IMR-90 (cell line): ENCODE results near the gene SBK3. TPM values are rescaled to one million over a fixed set of nuclear protein-coding genes. Genes with fewer than 3 reads are reported as not detected.

Experiments used
- ATAC-seq: fragments of 200-7000 bp; cut with Tn5 transposase; 2 replicates; pipeline ENCODE4 v1.9.1; 2020; ENCODE audit warnings: low read depth, mild to moderate bottlenecking, moderate library complexity
- BruUV-seq: library from RNA; stranded (reverse); fragments of 400-500 nt; replicated peaks from 2 replicates; lab custom pipeline; 2021; lab: Mats Ljungman, UMichigan
- CTCF ChIA-PET: fragments of 300-600 bp; formaldehyde crosslinking; extraction: SDS; loops from one replicate; lab custom pipeline; 2021; ENCODE audit warnings: antibody characterized with exemption; lab: Yijun Ruan, JAX
- POLR2A ChIA-PET: fragments of 300-600 bp; sonication (Branson Sonifier 250); formaldehyde crosslinking; loops from one replicate; lab custom pipeline; 2022; ENCODE audit warnings: antibody characterized with exemption; ENCODE audit not compliant: unreplicated experiment; lab: Charles Lee
- DNase-seq: peaks from one replicate; pipeline ENCODE4 v3.0.0; 2013
- H2AFZ ChIP-seq: replicated peaks from 2 replicates; pipeline ENCODE3; 2013; ENCODE audit warnings: low read length, mild to moderate bottlenecking; ENCODE audit not compliant: poor library complexity
- H2AK5ac ChIP-seq: 2 replicates; pipeline ENCODE4 v1.6.1; 2013; ENCODE audit warnings: low read depth, low read length, inconsistent platforms
- H2AK9ac ChIP-seq: replicated peaks from 2 replicates; pipeline ENCODE3; 2013; ENCODE audit warnings: mild to moderate bottlenecking, low read depth, low read length, moderate library complexity; ENCODE audit not compliant: poor library complexity
- H2BK120ac ChIP-seq: 2 replicates; pipeline ENCODE4 v1.6.1; 2013; ENCODE audit warnings: low read depth, low read length, inconsistent platforms
- H2BK15ac ChIP-seq: 3 replicates; pipeline ENCODE4 v1.6.1; 2013; ENCODE audit warnings: low read depth, low read length, inconsistent platforms
- H2BK20ac ChIP-seq: 2 replicates; pipeline ENCODE4 v1.6.1; 2013; ENCODE audit warnings: low read depth, mild to moderate bottlenecking, inconsistent platforms, low read length, moderate library complexity
- H2BK5ac ChIP-seq: 2 replicates; pipeline ENCODE4 v1.6.1; 2013; ENCODE audit warnings: mild to moderate bottlenecking, low read depth, low read length, inconsistent platforms; ENCODE audit not compliant: poor library complexity, severe bottlenecking
- H3K14ac ChIP-seq: replicated peaks from 2 replicates; pipeline ENCODE4 v1.6.1; 2013; ENCODE audit warnings: low read depth, low read length, inconsistent platforms
- H3K18ac ChIP-seq: 2 replicates; pipeline ENCODE4 v1.6.1; 2013; ENCODE audit warnings: low read depth, low read length, control low read depth
- H3K23ac ChIP-seq: 2 replicates; pipeline ENCODE4 v1.6.1; 2013; ENCODE audit warnings: low read depth, low read length, inconsistent platforms
- H3K27ac ChIP-seq: 2 replicates; pipeline ENCODE4 v1.5.1; 2013; ENCODE audit warnings: mild to moderate bottlenecking, control low read depth, low read length; ENCODE audit not compliant: insufficient read depth
- H3K27me3 ChIP-seq: 2 replicates; pipeline ENCODE4 v1.6.1; 2013; ENCODE audit warnings: low read length; ENCODE audit not compliant: control insufficient read depth, insufficient read depth
- H3K36me3 ChIP-seq: 2 replicates; pipeline ENCODE4 v1.6.1; 2013; ENCODE audit warnings: low read length, mixed read lengths; ENCODE audit not compliant: control insufficient read depth, insufficient read depth
- H3K4ac ChIP-seq: 2 replicates; pipeline ENCODE4 v1.6.1; 2013; ENCODE audit warnings: low read depth, low read length, inconsistent platforms
- H3K4me1 ChIP-seq: 2 replicates; pipeline ENCODE4 v1.6.1; 2013; ENCODE audit warnings: low read length, mixed read lengths; ENCODE audit not compliant: control insufficient read depth, insufficient read depth
- H3K4me2 ChIP-seq: 2 replicates; pipeline ENCODE4 v1.6.1; 2013; ENCODE audit warnings: low read depth, mild to moderate bottlenecking, control low read depth, low read length, moderate library complexity
- H3K4me3 ChIP-seq: 2 replicates; pipeline ENCODE4 v1.5.1; 2013; ENCODE audit warnings: low read depth, mild to moderate bottlenecking, control low read depth, low read length, moderate library complexity; ENCODE audit not compliant: insufficient read depth
- H3K56ac ChIP-seq: 2 replicates; pipeline ENCODE4 v1.6.1; 2013; ENCODE audit warnings: low read length, inconsistent platforms; ENCODE audit not compliant: insufficient read depth; ENCODE audit errors: extremely low read depth
- H3K79me1 ChIP-seq, 2 experiments: 2 replicates each; pipeline ENCODE4 v1.6.1; 2013; ENCODE audit warnings: low read length in 2 of 2, inconsistent platforms in 1 of 2, low read depth in 1 of 2
- H3K9ac ChIP-seq: 2 replicates; pipeline ENCODE4 v1.6.1; 2013; ENCODE audit warnings: low read depth, low read length, control low read depth
- H3K9me1 ChIP-seq: 2 replicates; pipeline ENCODE4 v1.6.1; 2013; ENCODE audit warnings: low read length, inconsistent platforms; ENCODE audit not compliant: insufficient read depth
- H3K9me3 ChIP-seq: 2 replicates; pipeline ENCODE4 v1.6.1; 2013; ENCODE audit warnings: low read length; ENCODE audit not compliant: control insufficient read depth, insufficient read depth
- H4K20me1 ChIP-seq: 2 replicates; pipeline ENCODE4 v1.6.1; 2013; ENCODE audit warnings: low read length, inconsistent platforms; ENCODE audit not compliant: insufficient read depth
- H4K5ac ChIP-seq: 2 replicates; pipeline ENCODE4 v1.6.1; 2013; ENCODE audit warnings: mild to moderate bottlenecking, low read depth, low read length, control low read depth
- H4K8ac ChIP-seq, 2 experiments: 2 replicates each; pipeline ENCODE4 v1.6.1; 2013; ENCODE audit warnings: low read depth in 2 of 2, low read length in 2 of 2, control low read depth in 1 of 2, inconsistent platforms in 1 of 2
- H4K91ac ChIP-seq: 2 replicates; pipeline ENCODE4 v1.6.1; 2013; ENCODE audit warnings: low read depth, low read length, inconsistent platforms; ENCODE audit not compliant: insufficient read depth
- BHLHE40 ChIP-seq: fragments of 150-350 bp; IDR thresholded peaks from 2 replicates; pipeline ENCODE4 v1.6.1; 2016; ENCODE audit warnings: mild to moderate bottlenecking, low read depth, low read length
- CEBPB ChIP-seq: IDR thresholded peaks from 2 replicates; pipeline ENCODE4 v1.6.1; 2012; ENCODE audit warnings: low read depth, low read length, improper control_type of control experiment
- CHD1 ChIP-seq: IDR thresholded peaks from 2 replicates; pipeline ENCODE4 v1.6.1; 2012; ENCODE audit warnings: low read depth, low read length, improper control_type of control experiment
- ELK1 ChIP-seq: fragments of 150-350 bp; IDR thresholded peaks from 2 replicates; pipeline ENCODE4 v1.6.1; 2016; ENCODE audit warnings: low read depth, mild to moderate bottlenecking, low read length, moderate library complexity, borderline replicate concordance
- FOS ChIP-seq: fragments of 150-350 bp; IDR thresholded peaks from 2 replicates; pipeline ENCODE4 v1.6.1; 2016; ENCODE audit warnings: low read depth, low read length
- MAFK ChIP-seq: IDR thresholded peaks from 2 replicates; pipeline ENCODE4 v1.6.1; 2012; ENCODE audit warnings: low read depth, low read length, improper control_type of control experiment
- MAZ ChIP-seq: IDR thresholded peaks from 2 replicates; pipeline ENCODE4 v1.6.1; 2012; ENCODE audit warnings: low read depth, mild to moderate bottlenecking, low read length, improper control_type of control experiment, moderate library complexity, borderline replicate concordance
- MXI1 ChIP-seq: IDR thresholded peaks from 2 replicates; pipeline ENCODE4 v1.6.1; 2012; ENCODE audit warnings: low read depth, mild to moderate bottlenecking, low read length, moderate library complexity, borderline replicate concordance
- NFE2L2 ChIP-seq: fragments of 150-350 bp; IDR thresholded peaks from 2 replicates; pipeline ENCODE4 v1.6.1; 2016; ENCODE audit warnings: low read depth, mild to moderate bottlenecking, low read length
- POLR2A ChIP-seq: IDR thresholded peaks from 2 replicates; pipeline ENCODE4 v1.6.1; 2012; ENCODE audit warnings: mild to moderate bottlenecking, low read depth, low read length
- RAD21 ChIP-seq: IDR thresholded peaks from 2 replicates; pipeline ENCODE4 v1.6.1; 2012; ENCODE audit warnings: low read length, improper control_type of control experiment
- RCOR1 ChIP-seq: IDR thresholded peaks from 2 replicates; pipeline ENCODE4 v1.6.1; 2012; ENCODE audit warnings: mild to moderate bottlenecking, low read length, improper control_type of control experiment; ENCODE audit not compliant: insufficient replicate concordance
- RFX5 ChIP-seq: IDR thresholded peaks from 2 replicates; pipeline ENCODE4 v1.8.0; 2012; ENCODE audit warnings: low read depth, mild to moderate bottlenecking, low read length, moderate library complexity
- SMC3 ChIP-seq: fragments of 150-350 bp; IDR thresholded peaks from 2 replicates; pipeline ENCODE4 v1.6.1; 2016; ENCODE audit warnings: low read depth, mild to moderate bottlenecking, antibody characterized with exemption, low read length, moderate library complexity
- USF2 ChIP-seq: fragments of 150-350 bp; IDR thresholded peaks from 2 replicates; pipeline ENCODE4 v1.6.1; 2017; ENCODE audit warnings: mild to moderate bottlenecking, antibody characterized with exemption, low read length, low read depth
- WGBS, 2 experiments: methylation state at CpG; one replicate each; pipeline versions ENCODE4 v1.1.5 to v1.1.7; 2013; ENCODE audit warnings: missing lambda C conversion rate in 2 of 2; ENCODE audit not compliant: insufficient read length in 1 of 2; ENCODE audit errors: extremely low coverage in 2 of 2; 5-methylcytosine and 5-hydroxymethylcytosine counted together
- dilution Hi-C: fragments of 300-500 bp; cut with HindIII; formaldehyde crosslinking; loops from one replicate; pipeline ENCODE4 v1.14.3; 2018; ENCODE audit warnings: low sequenced_read_pairs; ENCODE audit not compliant: unreplicated experiment
- in situ Hi-C: fragments of 300-500 bp; cut with MboI; formaldehyde crosslinking; loops from 3 replicates; pipeline ENCODE4 v1.14.3; 2019; ENCODE audit warnings: low sequenced_read_pairs, inconsistent platforms, mixed read lengths
- intact Hi-C: fragments of 100-400 bp; cut with micrococcal nuclease; formaldehyde crosslinking; loops from 2 replicates; pipeline ENCODE4 v1.10.0; 2022
- polyA plus RNA-seq, 3 experiments: library from polyadenylated mRNA; depleted of rRNA; stranded (reverse); fragments of >200 nt; gene quantifications; 2 replicates each; pipeline ENCODE4 v1.2.3, GENCODE V29; 2012; ENCODE audit warnings: low replicate concordance in 1 of 3
- total RNA-seq: library from RNA; depleted of rRNA; stranded (reverse); fragments of >200 nt; gene quantifications from 2 replicates; pipeline ENCODE4 v1.2.3, GENCODE V29; 2012
- TF ChIP-seq, protein P1 (sequence below): conservative IDR thresholded peaks from 2 replicates; pipeline ENCODE4 v1.5.1; 2012; ENCODE audit warnings: mild to moderate bottlenecking, low read depth, low read length, improper control_type of control experiment

The SBK3 gene
- total and polyA plus RNA-seq, 2 of the 4 experiments (the other 2 are of a cell fraction): 0.05 to 0.18 TPM

GRCh38 chr19:55554302-55554701, 9.0 kb upstream of the SBK3 start:
- Histone ChIP-seq H3K4me1 (peaks cover 16% of the 10 kb centered on the region), H3K18ac (no peak overlapping the region), H2BK120ac (no peak overlapping the region; the same call in 1 of the 2 replicates), H3K4me3 (no peak overlapping the region), H3K9me1 (peaks cover 9% of the 10 kb centered on the region), H2AFZ (no peak overlapping the region), H2AK9ac (no peak overlapping the region), H3K14ac (no peak overlapping the region), H3K4ac (0 out of 2 replicates have a peak overlapping the region, but pooled peaks have one; percentile 47), H4K5ac (no peak overlapping the region), H3K27ac (no peak overlapping the region), H4K8ac (no peak overlapping the region), H3K79me1 (no peaks in the 10 kb centered on the region; a peak in 1 of 4 replicates), H3K9me3 (no peaks in the 10 kb centered on the region), H2BK20ac (no peak overlapping the region), H4K91ac (no peak overlapping the region), H3K9ac (no peak overlapping the region), H3K4me2 (no peak overlapping the region), H2BK5ac (no peak overlapping the region), H2BK15ac (no peak overlapping the region), H3K56ac (no peak overlapping the region), H2AK5ac (peak overlapping the region; percentile 15; the same call in 1 of the 2 replicates), H4K20me1 (no peaks in the 10 kb centered on the region), H3K36me3 (no peaks in the 10 kb centered on the region), H3K27me3 (no peaks in the 10 kb centered on the region; the same call in 1 of the 2 replicates), H3K23ac (no peak overlapping the region)
- CTCF ChIA-PET: no interaction called here
- no peak for DNase-seq
- intact Hi-C loops (no loop called here), dilution Hi-C loops (no loop called here), in situ Hi-C loops (no loop called here)
- ATAC-seq: no peak
- TF ChIP-seq POLR2A (no peak), SMC3 (no peak), ELK1 (no peak), RAD21 (no peak), MAFK (no peak), CEBPB (no peak), MXI1 (no peak), BHLHE40 (no peak), MAZ (no peak), CHD1 (no peak), USF2 (no peak), FOS (no peak), RFX5 (no peak), NFE2L2 (no peak), RCOR1 (no peak)
- TF ChIP-seq, protein P1, sequence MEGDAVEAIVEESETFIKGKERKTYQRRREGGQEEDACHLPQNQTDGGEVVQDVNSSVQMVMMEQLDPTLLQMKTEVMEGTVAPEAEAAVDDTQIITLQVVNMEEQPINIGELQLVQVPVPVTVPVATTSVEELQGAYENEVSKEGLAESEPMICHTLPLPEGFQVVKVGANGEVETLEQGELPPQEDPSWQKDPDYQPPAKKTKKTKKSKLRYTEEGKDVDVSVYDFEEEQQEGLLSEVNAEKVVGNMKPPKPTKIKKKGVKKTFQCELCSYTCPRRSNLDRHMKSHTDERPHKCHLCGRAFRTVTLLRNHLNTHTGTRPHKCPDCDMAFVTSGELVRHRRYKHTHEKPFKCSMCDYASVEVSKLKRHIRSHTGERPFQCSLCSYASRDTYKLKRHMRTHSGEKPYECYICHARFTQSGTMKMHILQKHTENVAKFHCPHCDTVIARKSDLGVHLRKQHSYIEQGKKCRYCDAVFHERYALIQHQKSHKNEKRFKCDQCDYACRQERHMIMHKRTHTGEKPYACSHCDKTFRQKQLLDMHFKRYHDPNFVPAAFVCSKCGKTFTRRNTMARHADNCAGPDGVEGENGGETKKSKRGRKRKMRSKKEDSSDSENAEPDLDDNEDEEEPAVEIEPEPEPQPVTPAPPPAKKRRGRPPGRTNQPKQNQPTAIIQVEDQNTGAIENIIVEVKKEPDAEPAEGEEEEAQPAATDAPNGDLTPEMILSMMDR: no peak
- WGBS, 2 experiments: 80% methylated on average over 2 of the region's 9 CpGs; no CpG with 5 or more reads in 1 of the 2 experiments
- no TSS peak for BruUV-seq
- POLR2A ChIA-PET: no interaction called here
